ENCODE results near the gene STK24.

STK24 gene

DNA sequence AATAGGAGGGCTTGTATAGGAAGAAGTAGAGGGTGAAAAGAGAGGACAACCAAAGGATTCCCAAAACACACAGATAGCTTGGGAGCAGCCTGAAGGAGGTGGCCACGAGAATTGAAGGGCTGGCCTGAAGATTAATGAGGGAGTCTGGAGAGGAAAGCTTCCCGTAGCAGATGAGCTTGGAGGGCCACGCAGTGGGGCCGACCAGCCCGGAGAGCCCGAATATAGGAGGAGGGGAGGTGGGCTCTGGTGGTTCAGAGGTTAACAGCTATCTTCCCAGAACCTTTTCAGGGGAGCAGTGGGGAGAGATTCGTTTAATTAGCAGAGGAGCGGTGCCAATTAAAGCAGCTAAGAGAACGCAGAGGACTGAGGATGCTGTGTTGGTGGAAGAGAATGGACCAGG, 154.9 kb downstream of the STK24 start:
- Histone ChIP-seq H3K4me1 (ENCODE audit: low read length) (no peaks in the 10 kb centered on the region), H3K9ac (ENCODE audit: low read length) (no peak overlapping the region), H3K36me3 (replicated peaks; ENCODE audit: low read depth, low read length) (no peaks in the 10 kb centered on the region), H2AFZ (ENCODE audit: low read depth, low read length) (no peak overlapping the region), H3K27ac (ENCODE audit: low read length) (no peak overlapping the region), H3K4me3 (ENCODE audit: low read length) (no peak overlapping the region), H3K4me2 (ENCODE audit: low read length) (no peak overlapping the region), H3K27me3 (ENCODE audit: low read depth, low read length) (peaks cover 19% of the 10 kb centered on the region), H3K79me2 (ENCODE audit: low read length) (no peaks in the 10 kb centered on the region), H3K9me3 (ENCODE audit: insufficient read depth, low read length) (no peaks in the 10 kb centered on the region), H4K20me1 (ENCODE audit: insufficient read depth, low read length) (no peaks in the 10 kb centered on the region)
- TF ChIP-seq, protein P1, sequence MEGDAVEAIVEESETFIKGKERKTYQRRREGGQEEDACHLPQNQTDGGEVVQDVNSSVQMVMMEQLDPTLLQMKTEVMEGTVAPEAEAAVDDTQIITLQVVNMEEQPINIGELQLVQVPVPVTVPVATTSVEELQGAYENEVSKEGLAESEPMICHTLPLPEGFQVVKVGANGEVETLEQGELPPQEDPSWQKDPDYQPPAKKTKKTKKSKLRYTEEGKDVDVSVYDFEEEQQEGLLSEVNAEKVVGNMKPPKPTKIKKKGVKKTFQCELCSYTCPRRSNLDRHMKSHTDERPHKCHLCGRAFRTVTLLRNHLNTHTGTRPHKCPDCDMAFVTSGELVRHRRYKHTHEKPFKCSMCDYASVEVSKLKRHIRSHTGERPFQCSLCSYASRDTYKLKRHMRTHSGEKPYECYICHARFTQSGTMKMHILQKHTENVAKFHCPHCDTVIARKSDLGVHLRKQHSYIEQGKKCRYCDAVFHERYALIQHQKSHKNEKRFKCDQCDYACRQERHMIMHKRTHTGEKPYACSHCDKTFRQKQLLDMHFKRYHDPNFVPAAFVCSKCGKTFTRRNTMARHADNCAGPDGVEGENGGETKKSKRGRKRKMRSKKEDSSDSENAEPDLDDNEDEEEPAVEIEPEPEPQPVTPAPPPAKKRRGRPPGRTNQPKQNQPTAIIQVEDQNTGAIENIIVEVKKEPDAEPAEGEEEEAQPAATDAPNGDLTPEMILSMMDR (IDR thresholded peaks at IDR 0.05; ENCODE audit: low read depth, low read length): no peak
- TF ChIP-seq EZH2phosphoT487 (IDR thresholded peaks at IDR 0.05; ENCODE audit: low read depth): no peak

DNA sequence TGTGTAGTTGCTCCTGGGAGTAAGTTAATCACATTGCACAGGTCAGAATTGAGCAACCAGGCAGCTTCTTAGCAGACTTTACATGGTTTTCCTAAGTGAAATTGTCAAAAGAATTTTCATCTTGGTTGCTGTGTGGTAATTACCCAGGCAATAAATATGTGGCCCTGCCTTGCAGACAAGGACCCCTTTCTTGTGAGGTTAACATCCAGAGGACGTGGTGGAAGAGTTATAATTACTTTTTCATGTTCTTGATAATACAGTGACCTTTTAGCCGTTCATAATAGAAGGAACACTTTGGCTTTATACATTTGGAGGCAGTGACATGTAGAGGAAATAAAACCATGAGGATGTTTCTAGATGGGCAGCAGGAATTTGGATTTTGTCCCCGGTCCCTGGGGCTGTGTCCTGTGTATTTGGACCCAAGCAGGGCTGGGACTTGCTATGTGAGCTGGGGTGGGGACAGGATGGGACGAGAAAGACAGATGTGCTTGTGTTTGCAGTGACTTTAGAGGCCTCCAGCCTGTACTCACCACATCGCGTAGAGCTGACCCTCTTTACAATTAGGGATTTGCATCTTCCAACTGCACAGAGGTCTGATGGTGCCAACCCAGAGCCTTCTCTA, 156.2 kb downstream of the STK24 start:
- H3K27ac ChIP-seq (ENCODE audit: low read length): no peak overlapping the region
- H3K9ac ChIP-seq (ENCODE audit: low read length): no peak overlapping the region
- no peak overlapping the region for H3K4me3 ChIP-seq (ENCODE audit: low read length)
- H3K4me2 ChIP-seq (ENCODE audit: low read length): no peak overlapping the region
- no peaks in the 10 kb centered on the region for H3K79me2 ChIP-seq (ENCODE audit: low read length)
- no peaks in the 10 kb centered on the region for H3K36me3 ChIP-seq (replicated peaks; ENCODE audit: low read depth, low read length)
- peaks cover 14% of the 10 kb centered on the region for H3K27me3 ChIP-seq (ENCODE audit: low read depth, low read length)
- H3K4me1 ChIP-seq (ENCODE audit: low read length): no peaks in the 10 kb centered on the region
- H2AFZ ChIP-seq (ENCODE audit: low read depth, low read length): no peak overlapping the region
- TF ChIP-seq, protein P1 (IDR thresholded peaks at IDR 0.05; ENCODE audit: low read depth, low read length): no peak
- no peaks in the 10 kb centered on the region for H3K9me3 ChIP-seq (ENCODE audit: insufficient read depth, low read length)
- no peaks in the 10 kb centered on the region for H4K20me1 ChIP-seq (ENCODE audit: insufficient read depth, low read length)

DNA sequence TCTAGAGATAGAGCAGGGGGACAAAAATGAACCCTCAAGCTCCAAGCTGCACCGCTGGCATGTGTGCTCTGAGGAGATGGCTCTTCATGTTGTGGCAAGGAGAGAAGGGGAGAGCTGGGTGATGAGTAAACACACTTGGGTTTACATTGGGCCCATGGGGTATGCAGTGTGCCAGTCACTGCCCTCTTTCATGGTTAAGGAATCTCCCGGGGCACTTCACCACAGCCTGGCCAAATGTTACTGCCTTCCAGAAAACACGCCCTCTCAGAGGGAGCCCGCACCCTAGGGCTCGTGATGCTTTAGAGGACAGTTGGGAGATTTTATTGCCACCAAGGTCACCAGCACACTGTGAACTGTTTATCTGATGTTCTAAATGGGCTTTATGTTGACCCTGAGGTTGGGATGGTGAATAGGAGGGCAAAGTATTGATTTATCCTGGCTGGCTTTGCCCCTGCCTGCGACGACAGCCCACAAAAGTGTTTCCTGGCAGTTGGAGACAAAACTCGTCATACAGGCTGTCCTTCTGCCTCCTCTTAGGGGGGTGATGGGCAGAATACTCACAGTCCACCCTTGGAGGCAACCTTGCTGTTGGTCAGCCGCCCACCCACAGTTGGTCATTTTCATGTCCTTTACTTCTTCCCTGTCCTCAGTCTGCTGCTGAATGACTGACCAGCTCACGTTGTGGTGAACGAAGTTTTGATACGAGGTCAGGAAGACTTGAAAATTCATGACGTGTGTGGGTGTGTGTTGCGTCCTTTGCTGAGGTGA, 156.9 kb downstream of the STK24 start:
- H3K79me2 ChIP-seq (ENCODE audit: low read length): no peaks in the 10 kb centered on the region
- no peak overlapping the region for H3K9ac ChIP-seq (ENCODE audit: low read length)
- no peak overlapping the region for H2AFZ ChIP-seq (ENCODE audit: low read depth, low read length)
- H4K20me1 ChIP-seq (ENCODE audit: insufficient read depth, low read length): no peaks in the 10 kb centered on the region
- H3K4me3 ChIP-seq (ENCODE audit: low read length): no peak overlapping the region
- H3K27ac ChIP-seq (ENCODE audit: low read length): no peak overlapping the region
- H3K27me3 ChIP-seq (ENCODE audit: low read depth, low read length): peaks cover 14% of the 10 kb centered on the region
- H3K4me2 ChIP-seq (ENCODE audit: low read length): no peak overlapping the region
- no peaks in the 10 kb centered on the region for H3K36me3 ChIP-seq (replicated peaks; ENCODE audit: low read depth, low read length)
- TF ChIP-seq EZH2phosphoT487 (IDR thresholded peaks at IDR 0.05; ENCODE audit: low read depth): no peak
- TF ChIP-seq, protein P1 (IDR thresholded peaks at IDR 0.05; ENCODE audit: low read depth, low read length): no peak
- no peaks in the 10 kb centered on the region for H3K9me3 ChIP-seq (ENCODE audit: insufficient read depth, low read length)
- no peaks in the 10 kb centered on the region for H3K4me1 ChIP-seq (ENCODE audit: low read length)

DNA sequence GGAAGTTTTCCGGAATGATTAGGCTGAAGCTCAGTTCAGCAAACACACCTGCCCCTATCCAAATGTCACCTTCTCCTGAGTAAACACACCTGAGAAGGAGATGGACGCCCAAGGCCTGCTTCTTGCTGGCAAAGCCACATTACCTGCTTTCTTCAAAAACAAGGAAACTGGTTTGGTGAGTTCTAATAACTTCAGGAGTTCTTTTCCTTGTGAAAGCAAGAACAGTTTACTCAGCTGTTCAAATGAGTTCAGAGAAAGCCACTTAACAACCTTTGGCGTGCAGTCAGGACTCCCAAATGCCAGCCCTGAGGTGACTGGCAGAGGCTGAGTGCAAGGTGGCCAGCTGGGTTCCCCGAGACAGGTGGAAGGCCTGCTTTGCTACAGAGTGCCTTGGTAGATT, 160.5 kb downstream of the STK24 start:
- peaks cover 16% of the 10 kb centered on the region for H3K27me3 ChIP-seq (ENCODE audit: low read depth, low read length)
- no peaks in the 10 kb centered on the region for H3K36me3 ChIP-seq (replicated peaks; ENCODE audit: low read depth, low read length)
- no peak overlapping the region for H3K4me2 ChIP-seq (ENCODE audit: low read length)
- no peaks in the 10 kb centered on the region for H3K4me1 ChIP-seq (ENCODE audit: low read length)
- no peak overlapping the region for H2AFZ ChIP-seq (ENCODE audit: low read depth, low read length)
- H3K9ac ChIP-seq (ENCODE audit: low read length): no peak overlapping the region
- H3K9me3 ChIP-seq (ENCODE audit: insufficient read depth, low read length): no peaks in the 10 kb centered on the region
- TF ChIP-seq, protein P1 (IDR thresholded peaks at IDR 0.05; ENCODE audit: low read depth, low read length): no peak
- TF ChIP-seq EZH2phosphoT487 (IDR thresholded peaks at IDR 0.05; ENCODE audit: low read depth): no peak
- no peak overlapping the region for H3K27ac ChIP-seq (ENCODE audit: low read length)
- H3K4me3 ChIP-seq (ENCODE audit: low read length): no peak overlapping the region
- no peaks in the 10 kb centered on the region for H4K20me1 ChIP-seq (ENCODE audit: insufficient read depth, low read length)
- H3K79me2 ChIP-seq (ENCODE audit: low read length): no peaks in the 10 kb centered on the region

All from OCI-LY3 (cell line).